ENCODE data around the gene DYRK2.

Gene DYRK2

DNA sequence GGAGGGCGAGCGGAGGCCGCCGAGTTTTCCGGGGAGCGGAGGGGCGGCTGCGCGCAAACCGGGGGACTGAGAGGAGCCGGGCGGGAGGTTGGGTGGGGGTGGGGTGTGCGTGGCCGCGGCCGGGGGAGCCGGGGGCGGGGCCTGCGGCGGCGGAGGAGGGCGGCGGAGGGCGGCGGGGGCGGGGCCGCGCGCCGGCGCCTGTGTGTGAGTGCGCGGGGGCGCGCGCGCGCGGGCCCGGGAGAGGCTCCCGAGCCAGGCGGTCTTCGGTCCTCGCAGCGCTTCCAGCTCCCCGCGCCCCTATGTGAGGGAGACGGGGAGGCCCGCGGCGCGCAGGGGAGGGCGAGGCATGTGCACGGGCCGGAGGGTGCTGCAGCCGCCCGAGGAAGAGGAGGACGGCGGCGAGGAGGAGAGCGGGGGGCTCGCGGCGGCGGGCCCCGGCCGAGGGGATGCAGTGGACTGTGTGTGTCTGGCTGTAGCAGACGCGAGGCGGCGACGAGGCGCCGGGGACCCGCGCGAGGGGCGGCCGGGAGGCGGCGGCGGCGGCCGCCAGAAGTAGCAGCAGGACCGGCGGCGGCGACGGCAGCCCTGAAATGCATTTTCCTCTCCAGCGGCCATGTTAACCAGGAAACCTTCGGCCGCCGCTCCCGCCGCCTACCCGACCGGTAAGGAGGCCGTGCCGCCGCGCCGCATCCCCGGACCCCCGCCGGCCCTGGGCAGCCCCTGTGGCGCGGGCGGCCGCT lies at the start of gene DYRK2:
DYRK2 (plus strand) TSS at position 225 of the 740 bp plus-strand sequence; CDS start at position 614, 389 bp downstream.
- peak; percentile 67 for DNase-seq

DNA sequence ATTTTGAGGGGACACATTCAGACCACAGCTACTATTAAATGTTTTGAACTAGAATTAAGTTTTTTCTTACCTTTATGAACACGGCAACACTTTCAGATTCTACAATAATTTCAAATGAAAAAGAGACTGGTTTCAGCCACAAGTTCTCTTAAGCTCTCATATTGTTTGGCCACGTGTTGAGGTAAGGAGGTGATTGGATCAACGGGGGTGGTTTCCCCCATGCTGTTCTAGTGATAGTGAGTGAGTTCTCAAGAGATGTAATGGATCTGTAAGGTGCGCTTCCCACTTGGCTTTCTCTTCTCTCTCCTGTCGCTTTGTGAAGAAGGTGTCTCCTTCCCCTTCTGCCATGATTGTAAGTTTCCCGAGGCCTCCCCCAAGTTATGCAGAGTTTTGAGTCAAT lies 48.9 kb upstream of the DYRK2 start:
- no peak for DNase-seq

DNA sequence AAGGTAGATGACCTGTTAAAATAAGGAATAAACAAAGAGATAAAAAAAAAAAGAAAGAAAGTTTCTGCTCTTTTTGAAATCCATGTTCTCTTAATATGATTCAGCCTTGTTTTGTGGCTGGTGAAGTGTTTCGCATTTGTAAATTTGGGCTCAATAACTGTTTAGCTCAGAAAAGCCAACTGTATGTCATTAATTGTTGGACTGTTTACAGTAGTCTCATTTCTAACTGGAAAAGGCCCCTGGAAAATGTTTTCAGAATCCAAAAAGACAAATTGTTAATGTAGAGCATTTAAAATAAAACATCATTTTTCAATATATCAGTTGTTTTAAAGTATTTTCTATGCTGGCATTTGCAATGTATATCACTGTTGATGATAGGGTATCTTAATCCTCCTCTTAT lies 47.4 kb upstream of the DYRK2 start:
- DNase-seq, result no peak

DNA sequence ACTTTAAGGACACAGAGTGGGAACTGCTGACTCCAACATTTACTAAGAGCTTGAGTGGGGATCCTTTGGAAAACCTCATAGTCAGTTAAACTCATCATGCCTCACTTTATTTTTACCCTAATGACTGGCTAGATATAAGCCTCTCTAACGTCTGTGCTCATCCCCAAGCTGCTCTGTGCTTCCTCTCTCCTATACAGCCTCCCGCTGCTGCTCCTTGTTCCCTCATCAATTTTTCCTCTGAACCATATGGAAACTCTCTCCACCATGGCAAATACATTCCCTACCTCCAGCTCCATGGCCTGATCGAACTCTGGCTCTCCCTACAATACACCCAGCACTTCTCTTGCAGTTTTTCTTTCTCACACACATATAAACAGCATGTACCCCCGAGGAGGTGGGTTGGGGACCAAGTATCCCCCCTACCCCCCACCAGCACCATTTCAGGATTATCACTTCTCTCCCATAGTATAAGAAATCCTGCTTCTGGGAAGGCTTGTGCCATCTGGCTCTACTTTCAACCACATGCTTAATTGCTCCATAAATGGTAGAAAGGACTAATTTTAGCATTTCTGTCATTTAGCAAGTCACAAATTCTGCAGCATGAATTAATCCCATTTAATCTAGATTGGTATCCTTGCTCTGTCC lies 39.2 kb upstream of the DYRK2 start:
- DNase-seq, result no peak

DNA sequence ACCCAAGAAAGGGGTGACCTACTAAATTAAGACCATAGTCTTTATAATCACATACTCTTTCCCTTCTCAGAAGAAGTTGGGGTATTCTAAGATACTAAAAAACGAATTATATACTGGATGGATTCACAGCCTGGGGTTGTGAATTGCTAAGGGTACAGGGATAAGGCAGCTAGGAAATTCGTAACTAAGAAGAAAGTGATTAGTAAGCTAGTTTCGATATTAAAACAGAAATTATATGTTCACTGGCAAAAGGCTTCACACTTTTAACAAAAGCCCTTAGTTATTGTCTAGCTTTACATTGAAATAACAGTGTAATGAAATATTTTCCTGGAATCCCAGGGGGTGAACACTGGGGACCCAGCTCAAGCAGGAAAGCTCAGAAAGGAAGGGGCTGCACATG lies 35.5 kb upstream of the DYRK2 start:
- DNase-seq, result no peak

DNA sequence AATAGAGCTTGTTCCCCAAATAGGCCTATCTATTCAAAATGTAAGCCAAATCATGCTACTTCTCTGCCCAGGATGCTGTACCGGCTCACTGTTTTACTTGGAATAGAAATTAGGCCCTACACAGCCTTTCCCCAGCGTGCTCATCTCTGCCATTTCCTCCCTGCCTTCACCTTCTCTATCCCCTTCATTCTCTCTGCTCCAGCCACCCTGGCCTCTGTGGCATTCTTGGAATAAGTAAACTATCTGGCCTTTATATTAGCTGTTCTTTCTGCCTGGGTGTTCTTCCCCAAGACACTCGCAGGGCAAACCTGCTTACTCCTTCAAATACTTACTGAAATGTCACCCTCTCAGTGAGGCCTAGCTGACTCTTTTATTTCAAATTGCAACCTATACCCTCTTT lies 30.9 kb upstream of the DYRK2 start:
- DNase-seq, result no peak

DNA sequence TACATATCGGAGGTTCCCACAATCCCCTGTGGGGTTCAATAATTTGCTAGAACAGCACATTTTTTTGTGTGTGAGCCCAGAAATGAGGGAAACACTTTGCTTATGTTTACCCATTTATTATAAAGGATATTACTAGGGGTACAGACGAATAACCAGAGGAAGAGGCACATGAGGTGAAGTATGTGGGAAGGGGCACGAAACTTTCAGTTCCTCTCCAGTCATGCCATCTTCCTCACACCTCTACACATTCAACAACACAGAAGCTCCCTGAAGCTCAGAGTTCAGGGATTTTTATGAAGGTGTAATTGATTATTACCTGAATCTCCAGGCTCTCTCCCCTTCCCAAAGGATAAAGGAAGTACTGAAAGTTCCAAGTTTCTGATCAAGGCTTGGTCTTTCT lies 30.2 kb upstream of the DYRK2 start:
- DNase-seq, result no peak

GRCh38 chr12:67621112-67621511 lies 27.4 kb upstream of the DYRK2 start:
- no peak for DNase-seq

DNA sequence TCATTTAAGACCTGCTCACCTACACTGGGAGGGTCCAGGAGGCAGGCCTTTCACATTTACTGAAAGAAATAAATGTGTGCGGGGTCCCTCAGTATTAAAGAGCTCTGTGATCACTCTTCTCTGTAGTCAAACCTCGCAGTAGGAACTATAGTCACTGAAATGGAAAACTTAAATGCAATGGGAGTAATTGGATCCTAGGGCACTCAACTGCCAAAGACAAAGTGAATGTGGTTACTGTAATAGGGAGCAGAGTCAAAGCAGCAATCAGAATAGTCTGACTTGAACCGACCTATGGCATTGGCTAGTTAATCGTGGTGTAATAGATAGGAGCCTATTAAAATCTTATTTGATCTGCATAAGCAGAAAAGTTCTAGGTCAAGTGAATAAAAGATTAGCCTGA lies 26.6 kb upstream of the DYRK2 start:
- no peak for DNase-seq

GRCh38 chr12:67623259-67623658 lies 25.3 kb upstream of the DYRK2 start:
- DNase-seq, result no peak

- DNase-seq, result no peak
Measured at GRCh38 chr12:67624355-67624754, 24.2 kb upstream of the DYRK2 start.

DNA sequence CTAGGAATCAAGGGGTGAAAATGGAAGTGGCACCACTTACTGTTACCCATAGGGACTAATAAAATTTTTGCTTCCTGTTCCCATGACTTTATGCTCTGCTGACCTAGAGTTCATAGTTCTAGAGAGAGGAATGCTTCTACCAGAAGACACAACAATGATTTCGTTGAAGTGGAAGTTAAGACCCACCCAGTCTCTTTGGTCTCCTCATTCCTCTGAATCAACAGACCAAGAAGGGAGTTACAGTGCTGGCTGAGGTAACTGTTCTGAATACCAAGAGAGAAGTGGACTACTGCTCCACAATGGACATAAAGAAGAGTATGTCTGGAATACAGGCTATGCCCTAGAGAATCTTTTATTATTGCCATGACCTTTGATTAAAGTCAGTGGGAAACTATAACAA lies 23.5 kb upstream of the DYRK2 start:
- no peak for DNase-seq

- no peak for DNase-seq
Measured at GRCh38 chr12:67626156-67626555, 22.4 kb upstream of the DYRK2 start.

GRCh38 chr12:67630373-67631088 lies 18.0 kb upstream of the DYRK2 start:
- DNase-seq, result peak; percentile 77

DNA sequence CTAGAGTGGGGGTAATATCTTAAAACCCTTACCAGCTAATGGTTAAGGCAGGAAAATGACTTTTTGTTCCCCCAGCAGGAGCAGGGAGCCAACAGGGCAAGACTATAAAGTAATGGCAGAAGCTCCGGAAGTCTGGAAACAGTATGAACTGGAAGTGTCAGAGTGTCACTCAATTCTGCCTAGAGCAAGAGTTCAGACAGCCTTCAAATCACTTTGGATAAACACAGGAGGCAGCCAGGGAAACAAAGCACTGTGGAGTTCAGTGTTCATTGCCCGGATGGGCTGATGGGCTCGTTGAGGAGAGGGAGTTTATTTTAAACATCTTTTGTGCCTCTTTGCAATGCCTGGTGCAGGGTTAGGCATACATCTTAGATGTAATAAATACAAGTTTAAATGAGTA lies 16.5 kb upstream of the DYRK2 start:
- DNase-seq, result no peak

GRCh38 chr12:67633024-67633610 lies 15.4 kb upstream of the DYRK2 start:
- no peak for DNase-seq

- no peak for DNase-seq
Measured at GRCh38 chr12:67633708-67634107, 14.8 kb upstream of the DYRK2 start.

DNA sequence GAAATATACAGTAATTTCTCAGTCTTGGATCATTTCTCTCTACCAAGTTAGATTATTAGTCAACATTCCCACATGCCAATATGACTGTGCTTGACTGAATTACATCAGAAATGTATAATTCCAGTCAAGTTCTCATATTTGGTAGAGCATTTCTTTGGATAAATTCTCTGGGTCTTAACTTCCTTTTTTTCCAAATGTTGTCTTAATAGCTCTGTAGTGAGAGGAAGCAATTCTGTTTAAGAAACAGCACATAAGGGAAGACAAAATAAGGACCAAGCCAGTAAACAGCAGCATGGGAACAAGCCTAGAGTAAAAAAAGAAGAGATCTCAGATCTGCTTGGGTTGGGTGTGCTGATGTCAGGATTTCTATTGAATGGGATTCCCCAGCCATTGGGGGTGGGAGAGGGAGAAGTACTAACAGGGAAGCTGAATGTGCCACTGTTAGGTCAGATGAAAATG lies 14.2 kb upstream of the DYRK2 start:
- DNase-seq, result no peak

- DNase-seq, result no peak
Measured at GRCh38 chr12:67637718-67638117, 10.8 kb upstream of the DYRK2 start.

DNA sequence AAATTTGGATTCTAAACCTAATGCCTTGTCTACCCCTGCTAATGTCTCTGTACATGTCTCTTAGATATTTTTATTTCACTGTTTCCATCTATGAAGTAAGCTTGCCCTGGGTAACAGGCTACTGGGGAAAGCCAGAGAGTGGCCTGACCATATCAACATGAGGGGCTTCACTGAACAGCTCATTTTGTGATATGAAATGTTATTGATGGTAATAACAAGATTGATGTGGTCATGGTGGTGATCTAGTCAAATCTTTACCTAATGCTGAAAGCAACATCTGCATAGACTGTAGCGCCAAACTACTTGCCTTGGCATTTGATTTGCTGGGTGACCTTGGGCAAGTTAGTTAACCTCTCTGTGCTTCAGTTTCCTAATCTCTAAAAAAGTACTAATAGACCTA lies 9.9 kb upstream of the DYRK2 start:
- no peak for DNase-seq

DNA sequence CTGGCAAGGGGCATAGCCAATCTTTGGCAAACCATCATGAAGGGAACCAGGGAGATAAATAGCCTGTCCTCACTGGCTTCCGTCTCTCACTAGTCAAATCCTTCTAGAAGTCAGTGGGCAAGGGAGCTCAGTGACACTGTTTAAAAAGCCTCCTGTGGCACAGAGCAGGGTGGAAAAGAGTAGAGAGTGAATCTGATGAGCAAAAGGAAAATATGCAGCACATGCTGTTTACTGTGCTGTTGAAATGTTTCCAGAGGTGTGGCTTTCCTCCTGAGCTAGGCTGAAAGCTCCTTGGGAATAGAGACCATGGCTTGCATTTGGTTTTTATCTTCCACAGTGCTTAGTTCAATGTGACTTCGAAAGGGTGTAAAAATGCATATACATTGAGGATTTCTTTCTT lies 7.7 kb upstream of the DYRK2 start:
- DNase-seq, result no peak

DNA sequence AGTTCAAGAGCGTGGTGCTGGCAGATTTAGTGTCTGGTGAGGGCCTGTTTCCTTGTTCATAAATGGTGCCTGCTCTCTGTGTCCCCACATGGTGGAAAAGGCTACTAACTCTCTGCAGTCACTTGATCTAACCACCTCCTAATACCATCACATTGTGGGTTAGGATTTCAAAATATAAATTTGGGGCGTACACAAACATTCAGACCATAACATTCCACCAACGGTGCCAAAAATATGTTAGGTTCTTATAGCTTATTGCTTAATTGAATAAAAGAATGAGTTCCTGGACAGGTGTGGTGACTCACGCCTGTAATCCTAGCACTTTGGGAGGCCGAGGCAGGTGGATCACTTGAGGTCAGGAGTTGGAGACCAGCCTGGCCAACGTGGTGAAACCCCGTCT lies 3.4 kb upstream of the DYRK2 start:
- DNase-seq, result no peak

DNA sequence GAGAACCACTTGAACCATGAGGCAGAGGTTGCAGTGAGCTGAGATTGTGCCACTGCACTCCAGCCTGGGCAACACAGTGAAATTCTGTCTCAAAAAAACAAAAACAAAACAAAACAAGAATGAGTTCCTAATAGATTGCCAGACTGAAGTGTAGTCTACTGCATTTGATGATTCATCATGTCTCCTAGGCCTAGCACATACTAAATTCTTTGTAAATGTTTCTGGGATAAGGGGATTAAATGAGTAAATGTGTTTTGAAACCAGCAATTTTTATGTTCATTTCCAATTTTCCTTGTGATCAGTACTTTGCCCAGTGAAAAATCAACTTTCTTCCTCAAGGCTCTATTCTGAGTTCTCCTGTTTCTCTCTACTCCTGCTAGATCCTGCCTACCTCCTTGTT lies 2.9 kb upstream of the DYRK2 start:
- no peak for DNase-seq

DNA sequence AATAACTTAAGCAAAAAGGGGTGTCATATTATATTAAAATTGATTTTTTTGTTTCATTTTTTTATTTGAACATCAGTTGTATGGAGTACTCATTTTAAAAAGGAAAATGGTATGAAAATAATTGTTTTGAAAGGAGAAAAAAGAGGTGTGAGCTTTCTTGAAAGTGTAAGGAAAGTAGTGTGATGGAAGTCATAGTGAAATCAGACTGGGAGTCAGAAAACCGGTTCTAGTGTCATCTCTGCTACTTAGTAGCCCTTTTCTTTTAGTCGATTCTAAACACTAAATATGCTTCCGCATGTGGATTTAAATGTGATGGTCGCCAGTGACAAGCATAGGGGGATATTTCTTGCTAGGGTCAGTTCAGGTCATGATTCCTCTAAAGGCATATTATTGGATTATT lies 1.8 kb upstream of the DYRK2 start:
- no peak for DNase-seq
